ENCODE data around the gene TMPRSS6. TPM values are rescaled to one million over a fixed set of nuclear protein-coding genes. Genes with fewer than 3 reads are reported as not detected.
A peak's percentile ranks its signal among the peaks of the same experiment; 100 is the strongest.

The TMPRSS6 gene
- total and polyA plus RNA-seq, 2 donors from 2014 or later, result 1.4 TPM; not detected in 1

DNA sequence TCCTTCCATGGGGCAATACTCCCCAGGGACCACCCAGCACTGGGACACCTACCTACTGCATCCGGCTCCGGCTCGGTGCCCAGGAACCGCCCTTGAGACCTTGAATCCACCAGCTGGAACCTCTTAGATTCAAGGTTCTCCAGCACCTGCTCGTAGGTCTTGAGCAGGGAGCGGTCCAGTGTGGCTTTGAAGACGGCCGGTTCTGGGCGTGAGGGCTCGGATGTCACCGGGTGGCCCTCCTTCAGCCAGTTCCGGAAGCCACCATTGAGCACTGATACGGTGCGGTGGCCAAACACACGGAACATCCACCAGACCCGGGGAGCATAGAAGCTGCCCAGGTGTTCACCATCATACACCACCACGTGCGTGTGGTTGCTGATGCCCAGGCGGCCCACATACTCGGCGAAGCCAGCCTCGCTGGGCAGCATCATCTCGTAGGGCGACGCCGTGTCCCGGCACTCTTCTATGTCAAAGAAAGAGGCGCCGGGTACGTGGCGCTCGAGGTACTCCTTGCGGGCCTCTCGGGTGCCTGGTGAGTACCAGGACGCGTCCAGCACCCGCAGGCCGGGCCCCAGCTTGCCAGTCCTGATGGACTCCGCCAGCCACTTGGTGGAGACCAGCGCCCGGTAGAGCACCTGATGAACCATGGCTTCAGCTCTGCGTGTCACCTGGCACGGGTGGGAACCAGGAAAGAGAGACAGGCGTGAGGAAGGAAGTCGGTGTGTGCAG lies 91.3 kb downstream of the TMPRSS6 start:
- H3K27me3 ChIP-seq (ENCODE audit: control insufficient read depth, insufficient read depth, low read length), result no peaks in the 10 kb centered on the region
- H3K4me3 ChIP-seq (ENCODE audit: low read length in 3 of 3), result peak overlapping the region; percentile 70 to 78 (median 77)
- H3K9me3 ChIP-seq (ENCODE audit: control insufficient read depth in 2 of 3, insufficient read depth in 1 of 3, low read length in 3 of 3), result no peaks in the 10 kb centered on the region
- H3K36me3 ChIP-seq (ENCODE audit: control insufficient read depth in 2 of 3, insufficient read depth in 3 of 3, low read length in 3 of 3), result no peaks in the 10 kb centered on the region
- DNase-seq, result peak in 1 of 5 donors; percentile 79
- peaks cover 0 to 29% (median 5%) of the 10 kb centered on the region in 3 donors for H3K4me1 ChIP-seq (ENCODE audit: control insufficient read depth in 2 of 3, insufficient read depth in 2 of 3, low read depth in 1 of 3, low read length in 3 of 3)
- H3K9ac ChIP-seq (ENCODE audit: low read length in 3 of 3), result peak overlapping the region; percentile 36 to 70 (median 42)
- FAIRE-seq, result no peak
- H3K27ac ChIP-seq (ENCODE audit: low read depth in 2 of 2, low read length in 2 of 2), result no peak overlapping the region
- intact Hi-C loops (cut with DNase I), result no loop called here
- TF ChIP-seq, protein P1, sequence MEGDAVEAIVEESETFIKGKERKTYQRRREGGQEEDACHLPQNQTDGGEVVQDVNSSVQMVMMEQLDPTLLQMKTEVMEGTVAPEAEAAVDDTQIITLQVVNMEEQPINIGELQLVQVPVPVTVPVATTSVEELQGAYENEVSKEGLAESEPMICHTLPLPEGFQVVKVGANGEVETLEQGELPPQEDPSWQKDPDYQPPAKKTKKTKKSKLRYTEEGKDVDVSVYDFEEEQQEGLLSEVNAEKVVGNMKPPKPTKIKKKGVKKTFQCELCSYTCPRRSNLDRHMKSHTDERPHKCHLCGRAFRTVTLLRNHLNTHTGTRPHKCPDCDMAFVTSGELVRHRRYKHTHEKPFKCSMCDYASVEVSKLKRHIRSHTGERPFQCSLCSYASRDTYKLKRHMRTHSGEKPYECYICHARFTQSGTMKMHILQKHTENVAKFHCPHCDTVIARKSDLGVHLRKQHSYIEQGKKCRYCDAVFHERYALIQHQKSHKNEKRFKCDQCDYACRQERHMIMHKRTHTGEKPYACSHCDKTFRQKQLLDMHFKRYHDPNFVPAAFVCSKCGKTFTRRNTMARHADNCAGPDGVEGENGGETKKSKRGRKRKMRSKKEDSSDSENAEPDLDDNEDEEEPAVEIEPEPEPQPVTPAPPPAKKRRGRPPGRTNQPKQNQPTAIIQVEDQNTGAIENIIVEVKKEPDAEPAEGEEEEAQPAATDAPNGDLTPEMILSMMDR (IDR thresholded peaks at IDR 0.05; ENCODE audit: borderline replicate concordance, extremely low read depth, insufficient read depth), result no peak

DNA sequence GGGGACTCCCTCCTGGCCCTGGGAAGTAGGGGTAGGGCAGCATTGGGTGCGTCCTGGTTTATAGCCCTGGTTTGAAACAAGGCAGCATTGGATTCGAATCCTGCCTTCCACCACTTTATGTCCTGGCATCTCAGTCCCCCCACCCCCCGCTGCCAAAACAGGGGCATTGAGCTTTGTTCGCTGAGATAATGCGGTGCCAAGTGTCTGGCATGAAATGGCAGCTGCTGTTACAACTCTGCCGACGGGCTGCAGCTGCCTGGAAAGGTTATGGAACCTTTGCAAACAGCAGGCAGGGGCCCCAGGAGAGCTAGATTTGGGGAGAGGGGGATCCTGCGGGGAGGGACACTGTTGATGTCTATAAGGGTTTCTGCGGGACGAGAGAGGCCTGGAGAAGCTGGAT lies 92.2 kb downstream of the TMPRSS6 start:
- TF ChIP-seq, protein P1 (IDR thresholded peaks at IDR 0.05; ENCODE audit: borderline replicate concordance, extremely low read depth, insufficient read depth), result no peak
- Histone ChIP-seq H3K9ac (ENCODE audit: low read length in 3 of 3) (no peak overlapping the region), H3K4me1 (ENCODE audit: control insufficient read depth in 2 of 3, insufficient read depth in 2 of 3, low read depth in 1 of 3, low read length in 3 of 3) (peaks cover 0 to 24% (median 6%) of the 10 kb centered on the region in 3 donors), H3K27ac (ENCODE audit: low read depth in 2 of 2, low read length in 2 of 2) (peak overlapping the region in 1 of 2 donors; percentile 14), H3K27me3 (ENCODE audit: control insufficient read depth, insufficient read depth, low read length) (no peaks in the 10 kb centered on the region), H3K4me3 (ENCODE audit: low read length in 3 of 3) (peak overlapping the region in 2 of 3 donors; percentile 14 to 77), H3K36me3 (ENCODE audit: control insufficient read depth in 2 of 3, insufficient read depth in 3 of 3, low read length in 3 of 3) (no peaks in the 10 kb centered on the region), H3K9me3 (ENCODE audit: control insufficient read depth in 2 of 3, insufficient read depth in 1 of 3, low read length in 3 of 3) (no peaks in the 10 kb centered on the region)
- DNase-seq, result peak in 1 of 5 donors; percentile 59
- intact Hi-C loops (cut with DNase I), result no loop called here
- FAIRE-seq, result no peak

DNA sequence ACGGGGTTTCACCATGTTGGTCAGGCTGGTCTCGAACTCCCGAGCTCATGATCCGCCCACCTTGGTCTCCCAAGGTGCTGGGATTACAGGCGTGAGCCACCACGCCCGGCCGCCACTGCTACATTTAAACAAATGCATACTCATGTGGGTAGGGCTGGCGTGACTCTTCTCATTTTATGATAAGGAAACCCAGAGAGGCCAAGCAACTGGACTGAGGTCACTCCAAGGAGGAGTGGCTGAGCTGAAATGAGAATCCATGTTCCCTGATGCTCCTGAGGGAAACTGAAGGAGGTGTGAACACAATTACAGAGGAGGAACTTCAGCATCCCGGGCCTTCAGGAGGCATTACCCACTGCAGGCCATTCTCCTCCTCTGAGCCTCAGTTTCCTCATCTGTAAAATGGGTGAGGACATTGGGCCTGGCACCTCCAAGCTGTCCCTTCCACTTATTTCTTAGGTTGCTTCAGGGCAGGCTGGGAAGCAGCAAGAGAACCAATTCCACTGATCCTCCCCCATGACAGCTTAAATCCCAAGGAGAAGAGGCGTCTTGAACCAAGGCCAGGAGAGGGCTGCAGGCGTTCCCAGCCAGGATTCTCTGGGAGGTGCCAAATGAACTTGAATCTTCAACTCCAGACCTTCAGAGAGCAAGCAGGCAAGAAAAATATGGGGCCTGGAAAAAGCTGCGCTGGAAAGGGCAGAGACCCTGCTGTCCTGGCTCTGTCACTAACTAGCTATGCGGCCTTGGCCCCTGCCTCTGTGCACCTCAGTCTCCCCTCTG lies 93.2 kb downstream of the TMPRSS6 start:
- DNase-seq (peak in 1 of 5 donors; percentile 59), FAIRE-seq (no peak)
- Histone ChIP-seq H3K4me1 (ENCODE audit: control insufficient read depth in 2 of 3, insufficient read depth in 2 of 3, low read depth in 1 of 3, low read length in 3 of 3) (peaks cover 0 to 18% (median 7%) of the 10 kb centered on the region in 3 donors), H3K27me3 (ENCODE audit: control insufficient read depth, insufficient read depth, low read length) (no peaks in the 10 kb centered on the region), H3K4me3 (ENCODE audit: low read length in 3 of 3) (peak overlapping the region in 1 of 3 donors; percentile 77), H3K27ac (ENCODE audit: low read depth in 2 of 2, low read length in 2 of 2) (no peak overlapping the region), H3K9me3 (ENCODE audit: control insufficient read depth in 2 of 3, insufficient read depth in 1 of 3, low read length in 3 of 3) (no peaks in the 10 kb centered on the region), H3K36me3 (ENCODE audit: control insufficient read depth in 2 of 3, insufficient read depth in 3 of 3, low read length in 3 of 3) (no peaks in the 10 kb centered on the region), H3K9ac (ENCODE audit: low read length in 3 of 3) (no peak overlapping the region)
- intact Hi-C loops (cut with DNase I), result no loop called here
- TF ChIP-seq, protein P1 (IDR thresholded peaks at IDR 0.05; ENCODE audit: borderline replicate concordance, extremely low read depth, insufficient read depth), result no peak

All from kidney (tissue), 14 donors.